ENCODE results near the gene RAB33B.

The RAB33B gene

DNA sequence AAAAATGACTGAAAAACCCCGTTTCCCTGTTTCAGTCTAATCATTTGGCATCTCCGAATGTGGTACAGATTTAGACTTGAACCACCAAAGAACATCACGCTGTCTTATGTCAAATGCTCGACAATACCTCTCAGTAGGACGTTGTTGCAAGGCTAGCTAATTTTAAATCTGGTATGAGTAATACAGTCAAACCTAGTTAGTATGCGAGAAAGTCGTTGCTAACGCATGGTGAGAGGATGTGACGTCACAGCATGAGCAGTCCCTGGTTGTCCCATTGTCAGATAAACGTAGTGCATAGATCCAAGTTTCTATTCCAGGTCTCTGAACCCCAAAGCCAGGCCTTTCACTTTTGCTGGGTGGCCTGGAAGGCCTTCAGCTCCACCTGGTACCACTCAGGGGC, 57.4 kb downstream of the RAB33B start:
- no peak for DNase-seq

GRCh38 chr4:139514382-139515059, 60.6 kb downstream of the RAB33B start:
- DNase-seq: no peak

- DNase-seq: no peak
Observed at GRCh38 chr4:139515531-139515958, 61.6 kb downstream of the RAB33B start.

- DNase-seq: no peak
Observed at GRCh38 chr4:139521754-139522401, 68.0 kb downstream of the RAB33B start.

GRCh38 chr4:139522457-139522856, 68.5 kb downstream of the RAB33B start:
- DNase-seq: no peak

DNA sequence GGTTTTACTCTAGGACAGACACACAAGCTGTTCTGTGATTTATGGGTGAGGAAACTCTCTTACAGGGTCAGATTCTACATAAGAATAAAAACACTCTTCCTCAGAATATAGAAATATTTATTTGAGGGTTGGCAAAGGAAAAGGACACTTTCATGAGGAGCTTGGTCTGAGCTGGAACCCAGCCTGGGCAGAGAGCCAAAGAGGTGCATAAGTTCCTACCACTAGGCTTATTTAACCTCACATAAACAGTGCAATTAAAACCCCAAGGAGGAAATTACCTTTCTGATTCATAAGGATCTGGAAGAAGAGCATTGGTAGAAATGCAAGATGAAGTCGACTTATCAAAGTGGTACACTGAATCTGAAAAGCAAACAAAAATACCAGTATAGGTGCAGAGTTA, 69.2 kb downstream of the RAB33B start:
- DNase-seq: no peak

GRCh38 chr4:139524062-139524631, 70.2 kb downstream of the RAB33B start:
- no peak for DNase-seq

DNA sequence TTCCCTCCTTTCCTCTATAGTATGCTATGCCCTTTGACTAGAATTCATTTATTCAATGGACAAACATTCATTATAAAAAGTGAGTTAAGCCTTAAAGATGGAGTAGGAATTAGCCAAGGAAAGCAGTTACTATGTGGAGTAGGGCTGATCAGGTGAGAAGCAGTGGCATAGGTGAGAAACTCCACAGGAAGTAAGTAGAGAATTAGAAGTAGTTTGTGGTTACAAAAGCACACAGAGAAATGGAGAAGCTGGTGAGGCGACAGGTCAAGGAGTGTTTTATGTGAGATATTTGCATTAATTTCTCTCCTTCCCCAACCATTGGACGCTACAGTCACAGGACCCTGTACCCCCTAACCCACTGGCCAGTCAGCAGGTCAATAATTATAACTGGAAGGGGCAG, 71.5 kb downstream of the RAB33B start:
- DNase-seq: no peak

All from NCI-H1436 treated with DMSO at 0.1 percent for 48 hours (cell line).